ENCODE measurements around the gene OTX1. TPM values are rescaled to one million over a fixed set of nuclear protein-coding genes. Genes with fewer than 3 reads are reported as not detected.

OTX1 gene
- total and polyA plus RNA-seq, 4 donors: 0.59 TPM; not detected in 3

GRCh38 chr2:63046552-63046951 lies 4.1 kb upstream of the OTX1 start:
- Histone ChIP-seq H3K9me3 (ENCODE audit: control insufficient read depth in 4 of 4, low read length in 3 of 4) (no peaks in the 10 kb centered on the region), H3K9ac (ENCODE audit: low read depth in 1 of 2, low read length in 2 of 2) (no peak overlapping the region), H3K36me3 (ENCODE audit: control insufficient read depth in 4 of 4, insufficient read depth in 3 of 4, low read depth in 1 of 4, low read length in 3 of 4) (peaks cover 2 to 11% (median 5%) of the 10 kb centered on the region in 4 donors), H3K4me1 (ENCODE audit: control insufficient read depth in 4 of 4, insufficient read depth in 4 of 4, low read length in 3 of 4) (peaks cover 16 to 43% (median 34%) of the 10 kb centered on the region in 4 donors), H3K27me3 (ENCODE audit: control insufficient read depth in 4 of 4, insufficient read depth in 4 of 4, low read length in 3 of 4) (peaks cover 0 to 3% (median 2%) of the 10 kb centered on the region in 4 donors), H3K27ac (ENCODE audit: low read depth in 1 of 2, low read length in 2 of 2) (no peak overlapping the region), H3K4me3 (ENCODE audit: low read depth in 1 of 3, low read length in 3 of 3) (no peak overlapping the region)
- TF ChIP-seq TAF1 (conservative IDR thresholded peaks at IDR 0.05): no peak
- TF ChIP-seq REST (IDR thresholded peaks at IDR 0.05): no peak
- WGBS: 98% methylated on average over 7 of the region's 7 CpGs
- no peak for DNase-seq (ENCODE audit: low spot score)

DNA sequence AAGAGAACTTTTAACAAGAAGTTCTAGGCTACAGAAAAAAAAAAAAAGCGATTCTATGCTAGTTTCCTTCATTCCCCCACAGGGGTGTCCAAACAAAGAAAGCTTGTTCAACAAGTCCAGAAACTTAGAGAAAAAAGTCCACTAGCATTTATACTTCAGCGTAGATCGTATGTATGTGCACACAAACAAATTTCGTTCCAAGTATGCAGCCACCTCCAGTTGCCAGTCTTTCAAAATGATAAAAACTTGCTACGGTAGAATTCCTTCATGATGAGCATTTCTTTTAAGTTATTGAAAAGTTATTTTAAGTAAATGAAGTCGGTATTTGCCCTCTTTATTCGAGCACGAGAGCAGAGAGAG lies 3.7 kb upstream of the OTX1 start:
- TF ChIP-seq FOXA1 (IDR thresholded peaks at IDR 0.05) (no peak), NR2F2 (IDR thresholded peaks at IDR 0.05) (no peak), REST (IDR thresholded peaks at IDR 0.05) (no peak), MAX (IDR thresholded peaks at IDR 0.05) (no peak), RAD21 (IDR thresholded peaks at IDR 0.05) (no peak), SP1 (IDR thresholded peaks at IDR 0.05) (no peak), CTCF (IDR thresholded peaks at IDR 0.05; ENCODE audit: low read depth, low read length, missing input control) (no peak), JUND (IDR thresholded peaks at IDR 0.05) (no peak), YY1 (IDR thresholded peaks at IDR 0.05) (no peak), FOXA2 (IDR thresholded peaks at IDR 0.05) (no peak), ATF3 (IDR thresholded peaks at IDR 0.05) (no peak), HNF4G (IDR thresholded peaks at IDR 0.05) (no peak), GABPA (IDR thresholded peaks at IDR 0.05 in 1 of 2, conservative IDR thresholded peaks at IDR 0.05 in 1 of 2) (no peak), RXRA (IDR thresholded peaks at IDR 0.05) (no peak), ZBTB33 (IDR thresholded peaks at IDR 0.05) (no peak), EGR1 (IDR thresholded peaks at IDR 0.05; ENCODE audit: low read depth in 2 of 2) (no peak), HNF4A (conservative IDR thresholded peaks at IDR 0.05) (no peak), TAF1 (conservative IDR thresholded peaks at IDR 0.05) (no peak)
- Histone ChIP-seq H3K9me3 (ENCODE audit: control insufficient read depth in 4 of 4, low read length in 3 of 4) (peaks cover 0 to 2% (median 0%) of the 10 kb centered on the region in 4 donors), H3K36me3 (ENCODE audit: control insufficient read depth in 4 of 4, insufficient read depth in 3 of 4, low read depth in 1 of 4, low read length in 3 of 4) (peaks cover 2 to 11% (median 5%) of the 10 kb centered on the region in 4 donors), H3K27me3 (ENCODE audit: control insufficient read depth in 4 of 4, insufficient read depth in 4 of 4, low read length in 3 of 4) (peaks cover 0 to 3% (median 2%) of the 10 kb centered on the region in 4 donors), H3K4me3 (ENCODE audit: low read depth in 1 of 3, low read length in 3 of 3) (no peak overlapping the region), H3K27ac (ENCODE audit: low read depth in 1 of 2, low read length in 2 of 2) (no peak overlapping the region), H3K9ac (ENCODE audit: low read depth in 1 of 2, low read length in 2 of 2) (no peak overlapping the region), H3K4me1 (ENCODE audit: control insufficient read depth in 4 of 4, insufficient read depth in 4 of 4, low read length in 3 of 4) (peaks cover 18 to 47% (median 36%) of the 10 kb centered on the region in 4 donors)
- DNase-seq (ENCODE audit: low spot score): no peak
- 78% methylated on average over 8 of the region's 8 CpGs for WGBS
